SJSA1 (cell line): ENCODE results near the gene PRR23C. TPM values are rescaled to one million over a fixed set of nuclear protein-coding genes. Genes with fewer than 3 reads are reported as not detected.
A peak's percentile ranks its signal among the peaks of the same experiment; 100 is the strongest.

Experiments used
- DNase-seq, 2 experiments: peaks; one replicate each; pipeline ENCODE4 v3.0.0-alpha.2; 2015 to 2020; ENCODE audit warnings: low spot score in 2 of 2, low read depth in 1 of 2
- H3K27ac ChIP-seq: fragments of 250-450 bp; sonication (Bioruptor Pico); 2 replicates; pipeline ENCODE4 v1.5.1; 2020; ENCODE audit warnings: mild to moderate bottlenecking, moderate library complexity
- H3K27me3 ChIP-seq: fragments of 250-450 bp; sonication (Bioruptor Pico); replicated peaks from 2 replicates; pipeline ENCODE4 v1.5.1; 2020; ENCODE audit warnings: mild to moderate bottlenecking, moderate library complexity
- H3K36me3 ChIP-seq: fragments of 250-450 bp; sonication (Bioruptor Pico); 2 replicates; pipeline ENCODE4 v1.5.1; 2020; ENCODE audit warnings: mild to moderate bottlenecking
- H3K4me1 ChIP-seq: fragments of 250-450 bp; sonication (Bioruptor Pico); replicated peaks from 2 replicates; pipeline ENCODE4 v1.6.1; 2021; ENCODE audit warnings: mild to moderate bottlenecking
- H3K4me3 ChIP-seq: fragments of 250-450 bp; sonication (Bioruptor Pico); 2 replicates; pipeline ENCODE4 v1.5.1; 2020; ENCODE audit warnings: mild to moderate bottlenecking
- H3K9me3 ChIP-seq: fragments of 250-450 bp; sonication (Bioruptor Pico); replicated peaks from 2 replicates; pipeline ENCODE4 v1.5.1; 2020; ENCODE audit warnings: mild to moderate bottlenecking
- total RNA-seq: library from RNA; depleted of rRNA; stranded (reverse); fragments of >200 nt; shearing (Covaris generic); gene quantifications from 2 replicates; pipeline ENCODE4 v1.2.3, GENCODE V29; 2014; rRNA removed

PRR23C gene
- total RNA-seq, 1 experiment from 2014 or later: not detected

DNA sequence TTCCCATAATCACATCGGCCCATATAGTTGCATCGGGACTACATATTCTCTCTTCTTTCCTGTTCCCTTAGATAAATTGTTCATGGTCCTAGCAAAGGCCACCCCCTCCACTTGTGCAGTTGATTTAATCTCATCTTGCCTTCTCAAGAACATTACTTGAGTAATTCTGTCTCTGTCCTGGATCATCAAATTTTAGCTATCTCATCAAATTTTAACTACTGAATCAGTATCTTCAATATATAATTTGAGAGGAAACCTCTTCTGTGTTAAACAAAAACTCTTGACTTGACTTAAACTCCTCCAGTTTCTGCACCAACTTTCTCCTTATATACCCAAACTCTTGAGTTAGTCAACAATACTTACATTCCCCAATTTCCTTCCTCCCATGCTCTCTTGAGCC lies 19.7 kb downstream of the PRR23C start:
- H3K36me3 ChIP-seq: no peaks in the 10 kb centered on the region
- H3K4me3 ChIP-seq: no peak overlapping the region
- H3K9me3 ChIP-seq: no peaks in the 10 kb centered on the region
- DNase-seq: no peak
- no peaks in the 10 kb centered on the region for H3K27me3 ChIP-seq
- H3K27ac ChIP-seq: no peak overlapping the region
- no peaks in the 10 kb centered on the region for H3K4me1 ChIP-seq

GRCh38 chr3:139020868-139021234 lies 23.8 kb downstream of the PRR23C start, which contains the start of gene PRR23B:
Gene PRR23B (minus strand): TSS chr3:139020926. CDS start chr3:139020661, 265 bp downstream.
- DNase-seq: peak in 1 of 2 experiments; percentile 35
- Histone ChIP-seq H3K36me3 (no peaks in the 10 kb centered on the region), H3K27me3 (no peaks in the 10 kb centered on the region), H3K9me3 (no peaks in the 10 kb centered on the region), H3K27ac (no peak within 1 kb of the TSS), H3K4me3 (no peak within 1 kb of the TSS), H3K4me1 (no peaks in the 10 kb centered on the region)

- no peaks in the 10 kb centered on the region for H3K27me3 ChIP-seq
- H3K9me3 ChIP-seq: no peaks in the 10 kb centered on the region
- no peaks in the 10 kb centered on the region for H3K36me3 ChIP-seq
- no peak for DNase-seq
- H3K27ac ChIP-seq: no peak overlapping the region
- no peak overlapping the region for H3K4me3 ChIP-seq
- H3K4me1 ChIP-seq: no peaks in the 10 kb centered on the region
These were observed 24.4 kb downstream of the PRR23C start for GRCh38 chr3:139020036-139020867.

DNA sequence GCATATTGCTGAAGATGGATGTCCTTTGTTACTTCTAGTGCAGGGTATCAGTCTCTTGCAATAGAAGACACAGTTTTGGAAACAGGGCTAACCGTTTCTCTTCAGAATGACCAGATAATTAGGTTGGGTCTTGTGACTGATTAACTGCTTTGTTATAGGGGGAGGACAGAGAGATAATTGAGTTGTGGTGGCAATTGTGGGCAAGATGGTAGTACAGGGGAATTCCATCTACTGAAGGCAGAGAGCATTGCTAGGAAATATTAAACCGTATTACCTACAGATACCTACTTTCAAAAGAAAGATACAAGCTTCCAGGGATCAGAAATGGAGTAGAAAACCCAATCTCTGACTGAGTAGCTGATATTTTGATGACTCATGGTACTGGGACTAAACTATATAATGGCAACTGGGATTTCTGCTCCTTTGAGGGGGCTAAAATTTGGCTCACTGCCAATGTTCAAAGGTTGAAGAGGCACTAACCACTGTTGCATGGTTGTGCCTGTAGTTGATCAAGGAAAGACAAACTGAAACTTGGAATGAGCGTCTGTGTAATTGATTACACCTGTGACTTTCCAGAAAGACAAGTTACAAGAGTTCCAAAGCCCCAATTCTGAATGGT lies 28.2 kb downstream of the PRR23C start:
- H3K4me1 ChIP-seq: no peaks in the 10 kb centered on the region
- H3K27me3 ChIP-seq: no peaks in the 10 kb centered on the region
- no peak overlapping the region for H3K4me3 ChIP-seq
- H3K9me3 ChIP-seq: no peaks in the 10 kb centered on the region
- no peaks in the 10 kb centered on the region for H3K36me3 ChIP-seq
- no peak for DNase-seq
- no peak overlapping the region for H3K27ac ChIP-seq

DNA sequence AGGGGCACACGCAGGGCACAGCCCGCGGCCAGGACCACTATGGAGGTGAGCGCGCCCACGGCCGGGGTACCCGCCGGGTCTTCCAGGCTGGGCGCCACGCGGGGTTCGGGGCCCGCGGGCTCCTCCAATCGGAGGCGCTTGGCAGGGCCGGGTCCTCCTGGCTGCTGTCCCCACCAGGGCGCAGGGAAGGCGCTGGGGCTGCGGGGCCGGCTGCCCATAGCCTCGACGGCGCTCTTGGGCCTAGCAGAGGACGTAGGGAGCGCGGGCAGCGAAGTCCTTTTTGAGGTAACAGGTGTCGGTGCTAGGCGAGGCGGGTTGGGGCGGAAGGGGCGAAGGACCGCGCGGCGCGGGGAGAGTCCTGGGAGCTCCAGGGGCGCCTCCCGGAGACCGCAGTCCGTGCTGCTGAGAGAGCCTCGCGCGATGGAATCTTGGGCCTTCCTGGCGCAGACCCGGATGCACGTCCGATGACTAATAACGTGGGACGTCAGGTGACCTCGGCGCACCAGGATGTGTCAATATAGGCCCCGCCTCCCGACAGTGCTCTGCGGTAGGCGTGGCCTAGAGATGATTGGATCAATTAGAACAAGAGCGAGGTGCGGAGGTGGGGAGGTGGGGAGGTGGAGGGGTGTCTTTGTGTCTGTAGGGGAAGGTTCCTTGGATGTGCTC lies 38.5 kb downstream of the PRR23C start, which contains the start of gene PRR23A:
TSS of gene PRR23A (minus strand) at position 218 of the 666 bp plus-strand sequence. CDS start at position 218, 0 bp downstream.
- Histone ChIP-seq H3K27ac (no peak within 1 kb of the TSS), H3K27me3 (no peaks in the 10 kb centered on the region), H3K9me3 (no peaks in the 10 kb centered on the region), H3K36me3 (no peaks in the 10 kb centered on the region), H3K4me3 (no peak within 1 kb of the TSS), H3K4me1 (no peaks in the 10 kb centered on the region)
- DNase-seq: no peak

DNA sequence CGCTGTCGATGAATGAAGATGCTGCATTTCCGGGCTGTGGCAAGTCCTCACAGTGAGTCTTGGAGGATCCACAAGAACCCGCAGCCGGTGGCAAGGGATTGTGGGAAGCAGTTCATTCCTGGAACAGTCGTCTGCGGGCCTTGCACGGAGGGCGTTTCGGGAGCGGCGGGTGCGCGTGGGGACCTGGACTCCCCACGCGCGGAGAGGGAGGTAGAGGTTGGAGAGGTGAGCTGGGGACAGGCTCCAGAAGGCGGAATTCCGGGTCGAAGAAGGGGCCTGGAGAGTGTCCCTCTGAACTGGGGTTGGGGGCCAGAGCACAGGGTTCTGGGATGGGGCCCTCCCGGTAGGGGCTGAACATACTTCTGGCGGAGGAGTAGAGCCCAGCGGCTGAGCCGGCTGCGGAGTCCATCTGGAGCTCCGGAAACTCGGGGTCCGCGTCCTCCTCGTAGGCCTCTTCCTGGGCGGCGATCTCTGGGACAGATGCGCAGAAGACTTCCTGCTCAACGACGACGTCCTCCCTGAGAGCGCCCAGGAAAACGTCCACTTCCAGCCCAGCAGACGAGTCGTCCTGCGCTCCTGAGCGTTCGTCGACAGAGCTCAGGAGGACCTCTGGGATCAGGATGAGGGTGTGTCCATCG lies 39.2 kb downstream of the PRR23C start:
- DNase-seq: no peak
- Histone ChIP-seq H3K4me1 (no peaks in the 10 kb centered on the region), H3K36me3 (no peaks in the 10 kb centered on the region), H3K9me3 (no peaks in the 10 kb centered on the region), H3K27ac (no peak overlapping the region), H3K27me3 (no peaks in the 10 kb centered on the region), H3K4me3 (no peak overlapping the region)

DNA sequence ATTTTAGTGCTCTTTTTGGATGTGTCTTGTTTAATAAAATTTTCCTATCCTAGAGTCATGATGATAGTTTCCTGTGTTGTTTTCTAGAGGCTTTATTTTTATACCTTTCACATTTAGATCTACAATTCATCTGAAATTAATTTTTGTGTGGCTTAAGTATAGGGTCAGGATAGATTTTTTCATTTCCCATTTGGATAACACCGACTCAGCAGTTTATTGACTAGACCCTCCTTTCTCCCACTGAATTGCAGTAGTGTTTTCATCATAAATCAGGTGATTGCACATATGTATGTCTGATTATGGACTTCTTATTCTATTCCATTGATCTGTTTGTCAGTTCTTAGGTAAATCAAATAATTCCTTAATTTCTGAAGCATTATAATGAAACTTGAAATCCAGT lies 49.0 kb downstream of the PRR23C start:
- H3K36me3 ChIP-seq: no peaks in the 10 kb centered on the region
- H3K27me3 ChIP-seq: no peaks in the 10 kb centered on the region; the same call in 1 of the 2 replicates
- H3K27ac ChIP-seq: no peak overlapping the region
- DNase-seq: no peak
- H3K9me3 ChIP-seq: no peaks in the 10 kb centered on the region
- H3K4me3 ChIP-seq: no peak overlapping the region
- no peaks in the 10 kb centered on the region for H3K4me1 ChIP-seq

Other genes starting within 250 kb of the PRR23C start
- 5.7 and 7.3 TPM in 2 replicates for gene PIK3CB, start 210.0 kb downstream of the PRR23C start, total RNA-seq
- gene FOXL2, start 97.8 kb downstream of the PRR23C start, total RNA-seq: not detected in 2 replicates
- gene FOXL2NB, start 97.7 kb downstream of the PRR23C start, total RNA-seq: not detected in 2 replicates
- gene PRR23A, start 38.6 kb downstream of the PRR23C start, total RNA-seq: not detected in 2 replicates
- not detected in 2 replicates for gene PRR23B, start 24.0 kb downstream of the PRR23C start, total RNA-seq